Thoracic aorta (tissue), 2 donors: ENCODE data around the gene NEB. TPM values are rescaled to one million over a fixed set of nuclear protein-coding genes. Genes with fewer than 3 reads are reported as not detected.

ENCODE experiments used
- ATAC-seq: fragments of 150-250 bp; one replicate; pipeline ENCODE4 v1.8.0; 2017; ENCODE audit warnings: low read depth; ENCODE audit not compliant: insufficient number of reproducible peaks, low FRiP score
- DNase-seq: peaks from one replicate; pipeline ENCODE4 v3.0.0-alpha.2; 2020; ENCODE audit warnings: low spot score
- H3K27ac ChIP-seq, 2 donors: fragments of 200-600 bp; sonication (generic); 1 replicate in 1 of 2; 2 replicates in 1 of 2; pipeline ENCODE4 v1.5.1; 2016; ENCODE audit warnings: mild to moderate bottlenecking in 2 of 2, moderate library complexity in 2 of 2
- H3K27me3 ChIP-seq: fragments of 200-600 bp; sonication (generic); replicated peaks from 2 replicates; pipeline ENCODE4 v1.6.0; 2016; ENCODE audit warnings: mild to moderate bottlenecking; ENCODE audit not compliant: insufficient read depth
- H3K36me3 ChIP-seq: fragments of 200-600 bp; sonication (generic); one replicate; pipeline ENCODE4 v1.5.1; 2016
- H3K4me1 ChIP-seq, 2 donors: fragments of 200-600 bp; sonication (generic); 1 replicate in 1 of 2; 2 replicates in 1 of 2; pipeline versions ENCODE4 v1.5.1 to v1.6.0; 2016; ENCODE audit warnings: low read depth in 2 of 2, mild to moderate bottlenecking in 1 of 2; ENCODE audit not compliant: control insufficient read depth in 1 of 2
- H3K4me3 ChIP-seq: fragments of 200-600 bp; sonication (generic); 2 replicates; pipeline ENCODE4 v1.5.1; 2016; ENCODE audit warnings: mild to moderate bottlenecking
- H3K9me3 ChIP-seq: fragments of 200-600 bp; sonication (generic); 2 replicates; pipeline ENCODE4 v1.5.1; 2016
- total RNA-seq, 2 donors: library from RNA; depleted of rRNA; stranded (reverse); fragments of >200 nt; gene quantifications; one replicate each; pipeline versions ENCODE4 v1.1.0 to v1.2.3, GENCODE V29; 2016
- TF ChIP-seq, protein P1 (sequence below): fragments of 200-600 bp; sonication (generic); IDR thresholded peaks from one replicate; pipeline ENCODE4 v1.5.1; 2019; ENCODE audit warnings: antibody characterized with exemption

Gene NEB
- total RNA-seq, 2 donors from 2014 or later, result 3.2 to 8.6 TPM

DNA sequence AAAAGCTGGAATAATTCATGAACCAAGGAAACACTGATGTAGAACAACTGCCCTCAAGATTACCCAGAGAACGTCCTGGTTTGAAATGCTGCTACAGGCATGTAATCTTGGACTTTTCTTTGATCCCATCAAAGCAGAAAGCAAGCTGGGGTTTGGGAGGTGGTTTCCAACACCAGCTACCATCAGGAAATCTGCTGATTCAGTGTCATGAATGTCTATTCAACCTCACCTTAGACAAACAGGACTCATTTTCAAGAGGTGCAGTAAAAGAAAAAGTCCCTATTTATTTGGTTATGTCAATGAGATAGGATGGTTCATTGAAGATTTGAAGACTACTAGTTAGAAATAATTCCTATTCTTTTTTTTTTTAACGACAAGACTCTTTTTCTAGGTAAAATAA lies 72.7 kb downstream of the NEB start:
- Histone ChIP-seq H3K4me1 (no peaks in the 10 kb centered on the region), H3K9me3 (no peaks in the 10 kb centered on the region), H3K27me3 (no peaks in the 10 kb centered on the region), H3K27ac (no peak overlapping the region), H3K4me3 (no peak overlapping the region), H3K36me3 (no peaks in the 10 kb centered on the region)
- TF ChIP-seq, protein P1, sequence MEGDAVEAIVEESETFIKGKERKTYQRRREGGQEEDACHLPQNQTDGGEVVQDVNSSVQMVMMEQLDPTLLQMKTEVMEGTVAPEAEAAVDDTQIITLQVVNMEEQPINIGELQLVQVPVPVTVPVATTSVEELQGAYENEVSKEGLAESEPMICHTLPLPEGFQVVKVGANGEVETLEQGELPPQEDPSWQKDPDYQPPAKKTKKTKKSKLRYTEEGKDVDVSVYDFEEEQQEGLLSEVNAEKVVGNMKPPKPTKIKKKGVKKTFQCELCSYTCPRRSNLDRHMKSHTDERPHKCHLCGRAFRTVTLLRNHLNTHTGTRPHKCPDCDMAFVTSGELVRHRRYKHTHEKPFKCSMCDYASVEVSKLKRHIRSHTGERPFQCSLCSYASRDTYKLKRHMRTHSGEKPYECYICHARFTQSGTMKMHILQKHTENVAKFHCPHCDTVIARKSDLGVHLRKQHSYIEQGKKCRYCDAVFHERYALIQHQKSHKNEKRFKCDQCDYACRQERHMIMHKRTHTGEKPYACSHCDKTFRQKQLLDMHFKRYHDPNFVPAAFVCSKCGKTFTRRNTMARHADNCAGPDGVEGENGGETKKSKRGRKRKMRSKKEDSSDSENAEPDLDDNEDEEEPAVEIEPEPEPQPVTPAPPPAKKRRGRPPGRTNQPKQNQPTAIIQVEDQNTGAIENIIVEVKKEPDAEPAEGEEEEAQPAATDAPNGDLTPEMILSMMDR, result no peak
- ATAC-seq (no peak), DNase-seq (no peak)

DNA sequence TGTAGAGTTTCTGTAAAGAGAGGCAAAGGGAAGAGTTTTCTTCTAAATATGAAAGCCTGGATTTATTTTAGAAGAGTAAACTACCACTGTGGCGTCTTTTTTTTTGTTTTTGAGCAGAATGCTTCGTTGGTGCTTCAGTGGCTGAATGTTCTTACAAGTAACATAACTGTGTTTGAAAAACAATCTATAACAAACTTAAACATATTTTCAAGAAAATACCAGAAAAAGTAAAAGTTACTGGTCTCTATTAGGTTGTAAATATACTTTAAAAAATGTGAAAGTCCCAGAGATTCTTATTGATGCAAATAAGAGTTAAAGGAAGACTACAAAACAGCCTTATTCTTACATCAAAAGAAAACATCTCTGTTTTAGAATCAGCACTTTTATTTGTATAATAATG lies 76.2 kb downstream of the NEB start:
- no peak overlapping the region for H3K27ac ChIP-seq

DNA sequence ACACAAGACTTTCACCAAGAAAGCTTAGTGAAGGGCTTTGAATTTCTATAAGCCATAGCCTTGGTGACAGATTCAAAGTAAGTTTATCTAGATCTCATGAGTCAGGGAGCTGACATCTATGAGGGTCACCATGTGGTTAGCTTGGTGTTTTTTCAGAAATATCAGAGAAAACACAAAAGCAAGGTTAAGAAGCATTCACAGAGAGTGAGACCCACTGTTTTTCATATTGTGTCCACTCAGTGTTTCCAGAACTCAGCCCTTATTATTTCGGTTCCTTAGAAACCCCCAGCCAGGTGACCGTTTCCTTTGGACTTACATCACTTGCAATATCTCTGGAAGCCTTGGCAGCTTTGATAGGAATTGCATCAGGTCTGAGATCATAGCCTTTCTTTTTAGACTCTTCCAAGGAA lies 76.6 kb downstream of the NEB start:
- TF ChIP-seq, protein P1, result no peak
- DNase-seq, result no peak
- H3K27ac ChIP-seq, result no peak overlapping the region
- no peak for ATAC-seq
- H3K36me3 ChIP-seq, result no peaks in the 10 kb centered on the region
- no peaks in the 10 kb centered on the region for H3K27me3 ChIP-seq
- H3K4me3 ChIP-seq, result no peak overlapping the region
- no peaks in the 10 kb centered on the region for H3K9me3 ChIP-seq
- H3K4me1 ChIP-seq, result no peaks in the 10 kb centered on the region

More for the DNA sequence above, 76.2 kb downstream of the NEB start:
- TF ChIP-seq, protein P1, result no peak
- Histone ChIP-seq H3K4me3 (no peak overlapping the region), H3K9me3 (no peaks in the 10 kb centered on the region), H3K36me3 (no peaks in the 10 kb centered on the region), H3K27me3 (no peaks in the 10 kb centered on the region), H3K4me1 (no peaks in the 10 kb centered on the region)
- DNase-seq (no peak), ATAC-seq (no peak)

DNA sequence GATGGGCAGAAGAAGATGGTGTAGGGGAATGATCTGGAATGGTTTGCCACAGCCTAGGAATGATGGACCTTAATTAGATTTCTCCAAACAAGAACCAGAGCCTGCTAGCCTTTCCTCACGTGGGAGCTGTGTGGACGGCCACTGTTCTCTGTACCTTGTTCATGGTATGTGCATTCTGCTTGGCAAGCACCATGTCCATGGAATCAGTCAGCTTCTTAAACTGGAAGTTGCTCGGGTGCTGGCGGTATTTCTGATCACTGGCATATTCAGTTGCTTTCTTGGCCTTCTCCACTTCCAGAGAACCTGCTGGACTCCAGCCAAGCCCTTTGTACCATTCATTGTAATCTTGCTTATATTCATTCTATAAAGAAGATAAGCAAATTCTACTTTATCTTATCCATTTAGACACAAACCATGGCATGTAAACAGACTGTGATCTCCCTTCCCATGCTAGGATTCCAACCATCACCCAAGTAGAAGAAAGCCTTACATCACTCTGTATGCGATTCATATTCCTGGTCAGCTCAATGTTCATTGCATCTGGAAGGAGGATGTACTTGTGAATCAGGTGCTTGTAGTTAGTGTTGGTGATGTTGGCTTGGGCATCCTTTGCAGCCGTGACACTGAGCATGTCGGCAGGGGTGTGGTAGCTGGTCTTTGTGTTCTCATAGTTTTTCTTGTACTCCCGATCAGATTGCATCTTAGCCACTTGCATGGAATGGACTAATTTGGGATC lies 78.4 kb downstream of the NEB start:
- H3K4me1 ChIP-seq, result no peaks in the 10 kb centered on the region
- ATAC-seq (no peak), DNase-seq (no peak)
- H3K9me3 ChIP-seq, result no peaks in the 10 kb centered on the region
- no peaks in the 10 kb centered on the region for H3K36me3 ChIP-seq
- no peak overlapping the region for H3K4me3 ChIP-seq
- TF ChIP-seq, protein P1, result no peak
- H3K27ac ChIP-seq, result no peak overlapping the region
- no peaks in the 10 kb centered on the region for H3K27me3 ChIP-seq

DNA sequence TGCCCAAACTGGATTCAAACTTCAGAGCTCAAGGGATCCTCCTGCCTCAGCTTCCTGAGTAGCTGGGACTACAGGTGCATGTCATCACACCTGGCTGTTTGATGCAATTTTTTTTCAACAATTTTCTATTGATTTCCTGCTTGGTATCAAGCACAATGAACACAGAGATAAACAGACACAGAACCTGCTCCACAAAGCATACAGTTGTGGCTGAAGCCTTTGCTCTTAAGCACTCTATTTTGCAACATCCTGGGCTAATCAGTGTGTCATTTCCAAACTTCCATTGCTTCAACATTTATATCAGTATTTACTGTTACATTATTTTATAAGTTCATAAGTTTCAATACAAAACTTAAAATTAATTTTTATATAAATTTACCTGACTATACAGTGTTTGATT lies 79.4 kb downstream of the NEB start:
- TF ChIP-seq, protein P1, result no peak
- no peaks in the 10 kb centered on the region for H3K36me3 ChIP-seq
- H3K27ac ChIP-seq, result no peak overlapping the region
- DNase-seq (no peak), ATAC-seq (no peak)
- no peak overlapping the region for H3K4me3 ChIP-seq
- no peaks in the 10 kb centered on the region for H3K27me3 ChIP-seq
- no peaks in the 10 kb centered on the region for H3K9me3 ChIP-seq
- H3K4me1 ChIP-seq, result no peaks in the 10 kb centered on the region
